HEK293T (cell line): ENCODE results near the gene PEX3.

Experiments used
- ARNT ChIP-seq: fragments of 450-650 bp; IDR thresholded peaks from 2 replicates; pipeline ENCODE4 v1.6.1; 2017; ENCODE audit warnings: mild to moderate bottlenecking
- BHLHE40 ChIP-seq: fragments of 450-650 bp; IDR thresholded peaks from 2 replicates; pipeline ENCODE4 v1.6.1; 2016; ENCODE audit warnings: mild to moderate bottlenecking, moderate library complexity, borderline replicate concordance
- ELF4 ChIP-seq: fragments of 450-650 bp; IDR thresholded peaks from 2 replicates; pipeline ENCODE4 v1.6.1; 2017; ENCODE audit warnings: antibody characterized with exemption
- FOXA1 ChIP-seq: fragments of 450-650 bp; IDR thresholded peaks from 2 replicates; pipeline ENCODE4 v1.6.1; 2016; ENCODE audit warnings: mild to moderate bottlenecking
- FOXK2 ChIP-seq: fragments of 450-650 bp; IDR thresholded peaks from 2 replicates; pipeline ENCODE4 v1.6.1; 2016; ENCODE audit warnings: mild to moderate bottlenecking
- FOXM1 ChIP-seq: fragments of 450-650 bp; IDR thresholded peaks from 2 replicates; pipeline ENCODE4 v1.6.1; 2017; ENCODE audit warnings: mild to moderate bottlenecking, borderline replicate concordance
- HDGF ChIP-seq: fragments of 450-650 bp; IDR thresholded peaks from 2 replicates; pipeline ENCODE4 v1.6.1; 2017; ENCODE audit warnings: antibody characterized with exemption, borderline replicate concordance
- L3MBTL2 ChIP-seq: fragments of 450-650 bp; conservative IDR thresholded peaks from 2 replicates; pipeline ENCODE4 v1.6.1; 2016; ENCODE audit warnings: mild to moderate bottlenecking
- LEF1 ChIP-seq: fragments of 450-650 bp; IDR thresholded peaks from 2 replicates; pipeline ENCODE4 v1.6.1; 2017; ENCODE audit warnings: mild to moderate bottlenecking, borderline replicate concordance
- SP1 ChIP-seq: fragments of 450-650 bp; IDR thresholded peaks from 2 replicates; pipeline ENCODE4 v1.6.1; 2017
- SUZ12 ChIP-seq: fragments of 450-650 bp; IDR thresholded peaks from 2 replicates; pipeline ENCODE4 v1.6.1; 2016; ENCODE audit warnings: mild to moderate bottlenecking
- TARDBP ChIP-seq: fragments of 450-650 bp; IDR thresholded peaks from 2 replicates; pipeline ENCODE4 v1.6.1; 2016
- ZNF384 ChIP-seq: fragments of 450-650 bp; IDR thresholded peaks from 2 replicates; pipeline ENCODE4 v1.6.1; 2016

DNA sequence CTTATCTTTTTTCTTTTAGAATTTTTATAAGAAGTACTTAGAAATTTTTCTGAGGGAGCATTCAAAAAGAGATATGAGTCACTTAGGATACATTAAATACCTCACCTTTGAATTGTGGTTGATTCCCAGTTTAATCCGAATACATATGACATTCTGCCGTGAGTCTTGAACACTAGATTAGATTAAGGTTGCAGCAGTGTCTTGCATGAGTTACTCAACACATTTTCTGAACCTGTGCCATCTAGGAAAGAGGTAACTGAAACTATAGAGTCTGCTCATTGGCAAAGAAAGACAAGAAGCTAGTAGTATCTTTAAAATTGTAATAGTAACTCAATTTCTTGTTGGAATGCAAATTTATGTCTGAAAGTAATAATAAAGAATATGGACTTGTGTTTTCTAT, 14.9 kb downstream of the PEX3 start:
- TF ChIP-seq SP1 (no peak), FOXK2 (no peak), FOXA1 (no peak), BHLHE40 (no peak), L3MBTL2 (no peak), FOXM1 (no peak), TARDBP (no peak), SUZ12 (no peak), HDGF (no peak), ARNT (no peak), ELF4 (no peak), LEF1 (no peak), ZNF384 (no peak)
